Measurements from ENCODE around the gene ATG2A.

ATG2A gene

DNA sequence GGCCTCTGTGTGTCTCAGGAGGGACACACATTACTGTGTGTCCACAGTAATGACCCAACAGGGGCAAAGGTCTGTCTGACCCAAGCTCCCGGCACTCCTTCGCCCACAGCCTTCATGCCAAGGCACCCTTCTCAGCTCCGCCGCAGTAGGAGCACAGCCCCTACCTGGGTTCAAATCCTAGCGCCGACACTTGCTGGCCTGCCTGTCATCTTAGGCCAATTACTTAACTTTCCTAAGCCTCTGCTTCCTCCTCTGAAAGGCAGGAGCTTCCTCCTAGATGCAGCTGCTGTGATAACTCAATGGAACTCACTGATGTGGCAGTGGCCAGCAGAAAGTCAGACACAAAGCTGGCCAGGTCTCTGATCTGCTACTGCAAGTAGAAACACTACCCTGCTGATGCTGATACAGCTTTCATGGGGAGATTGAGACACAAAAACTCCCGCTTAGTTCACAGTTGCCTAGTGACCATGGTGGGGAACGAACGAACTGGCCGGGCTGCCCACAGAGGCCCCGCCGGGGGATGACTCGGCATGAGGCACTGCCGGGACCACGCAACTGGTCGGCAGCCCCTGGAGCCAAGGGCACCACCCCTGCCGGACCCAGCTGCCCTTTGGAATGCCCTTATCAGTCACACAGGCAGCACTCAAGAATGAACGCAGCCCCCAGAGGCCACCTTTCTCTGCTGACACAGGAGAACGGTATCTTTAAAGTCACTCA lies 46.7 kb downstream of the ATG2A start:
- no peak for DNase-seq (ENCODE audit: low spot score)

DNA sequence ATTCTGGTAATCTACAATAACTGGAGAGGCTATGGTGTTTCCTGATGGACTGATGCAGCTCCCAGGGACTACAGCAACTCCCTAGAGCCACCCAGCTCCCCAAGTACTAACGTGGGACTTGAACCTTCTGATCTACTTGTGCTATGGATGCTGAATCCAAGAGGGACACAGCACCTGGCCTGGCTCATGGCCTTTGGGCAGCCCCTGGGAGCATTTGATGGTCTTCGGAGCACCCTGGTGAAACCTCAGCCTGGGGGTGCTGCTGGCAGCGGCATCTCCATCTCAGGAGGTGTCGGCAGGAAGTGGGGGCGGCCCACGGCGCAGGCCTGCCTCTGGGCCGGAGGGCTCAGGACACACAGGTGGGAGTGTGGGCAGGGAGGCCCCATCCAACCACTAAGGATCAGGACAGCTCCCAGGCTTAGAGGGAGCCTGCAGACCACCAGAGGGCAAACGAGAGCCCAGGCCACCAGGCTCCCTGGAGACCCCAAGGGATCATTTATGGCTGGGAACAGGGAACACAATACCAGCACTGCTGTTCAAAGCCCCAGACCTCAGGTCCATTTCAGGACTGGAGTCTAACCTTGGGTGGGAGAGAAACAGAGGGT lies 47.3 kb downstream of the ATG2A start:
- no peak for DNase-seq (ENCODE audit: low spot score)

- no peak for DNase-seq (ENCODE audit: low spot score)
These were observed 48.0 kb downstream of the ATG2A start for GRCh38 chr11:64868904-64869570.

DNA sequence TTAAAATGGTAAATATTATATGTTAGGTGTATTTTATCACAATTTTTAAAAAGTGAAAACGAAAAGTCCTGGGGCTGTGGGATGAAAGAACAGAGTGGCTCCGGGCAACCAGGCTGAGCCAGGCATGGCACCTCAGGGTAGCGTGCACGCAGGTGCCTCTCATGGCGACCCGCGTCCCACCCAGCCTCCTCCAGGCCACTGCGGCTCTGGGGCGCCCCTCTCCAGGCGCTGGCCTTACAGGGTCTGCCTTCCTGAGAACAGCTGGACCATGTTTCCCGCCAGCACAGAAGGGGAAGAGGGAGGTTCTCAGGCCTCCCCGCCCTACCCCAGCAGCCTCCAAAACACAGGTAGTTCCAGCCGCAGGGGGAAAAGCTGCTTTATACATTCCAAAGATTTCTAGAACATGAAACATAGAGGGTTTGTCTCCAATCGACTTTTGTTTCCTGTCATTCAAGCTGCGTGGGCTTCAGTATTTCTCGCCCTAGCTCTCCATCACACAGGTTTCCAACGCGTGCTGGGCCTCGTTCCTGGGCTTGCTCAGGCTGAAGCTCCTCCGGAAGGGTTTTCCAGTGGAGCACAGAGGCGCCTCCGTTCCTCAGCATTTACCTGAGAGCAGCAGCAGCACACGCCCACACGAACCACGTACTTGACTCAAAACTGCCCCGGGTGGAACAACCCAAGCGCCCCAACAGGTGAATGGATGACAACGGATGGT lies 49.1 kb downstream of the ATG2A start:
- DNase-seq (ENCODE audit: low spot score): no peak

DNA sequence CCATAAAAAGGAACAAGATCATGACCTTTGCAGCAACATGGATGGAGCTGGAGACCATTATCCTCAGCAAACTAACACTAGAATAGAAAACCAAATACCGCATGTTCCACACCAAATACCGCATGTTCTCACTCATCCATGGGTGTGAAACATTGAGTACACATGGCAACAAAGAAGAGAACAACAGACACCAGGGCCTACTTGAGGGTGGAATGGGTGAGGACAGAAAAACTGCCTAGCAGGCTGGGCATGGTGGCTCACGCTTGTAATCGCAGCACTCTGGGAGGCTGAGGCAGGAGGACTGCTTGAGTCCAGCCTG lies 50.9 kb downstream of the ATG2A start:
- no peak for DNase-seq (ENCODE audit: low spot score)

DNA sequence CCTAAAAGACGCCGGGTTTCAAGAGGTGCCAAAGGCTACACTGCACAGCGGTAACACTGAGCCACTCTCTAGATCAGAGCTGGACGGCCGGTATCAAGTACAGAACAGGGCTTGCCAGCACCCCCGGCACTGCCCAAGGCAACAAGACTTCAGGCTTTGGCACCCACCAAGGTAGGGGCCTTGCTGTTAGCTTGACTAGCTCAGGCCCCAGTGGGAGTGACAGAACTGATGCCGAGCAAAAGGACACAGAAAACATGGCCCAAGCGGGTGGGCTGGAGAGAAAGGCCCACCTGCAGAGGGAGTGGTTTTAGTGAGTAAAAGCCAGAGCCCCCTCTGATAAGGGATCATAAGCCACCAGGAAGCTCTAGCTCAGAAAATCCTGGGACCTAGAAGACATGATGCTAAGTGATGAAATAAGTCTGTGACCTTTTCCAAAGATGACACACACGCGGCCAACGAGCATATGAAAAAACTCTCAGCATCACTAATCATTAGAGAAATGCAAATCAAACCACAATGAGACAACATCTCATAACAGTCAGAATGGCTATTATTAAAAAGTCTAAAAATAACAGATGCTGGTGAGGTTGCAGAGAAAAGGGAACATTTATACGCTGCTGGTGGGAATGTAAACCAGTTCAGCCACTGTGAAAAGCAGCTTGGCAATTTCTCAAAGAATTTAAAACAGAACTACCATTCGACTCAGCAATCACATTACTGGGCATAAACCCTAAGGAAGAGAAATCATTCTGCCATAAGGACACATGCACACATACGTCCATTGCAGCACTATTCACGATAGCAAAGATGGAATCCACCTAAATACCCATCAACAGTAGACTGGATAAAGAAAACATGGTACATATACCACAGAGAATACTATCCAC lies 51.5 kb downstream of the ATG2A start:
- no peak for DNase-seq (ENCODE audit: low spot score)

GRCh38 chr11:64864473-64865285 lies 52.3 kb downstream of the ATG2A start:
- DNase-seq (ENCODE audit: low spot score): no peak

GRCh38 chr11:64864135-64864472 lies 52.9 kb downstream of the ATG2A start:
- DNase-seq (ENCODE audit: low spot score): no peak

- DNase-seq (ENCODE audit: low spot score): no peak
These were observed 53.5 kb downstream of the ATG2A start for GRCh38 chr11:64863391-64864060.

- no peak for DNase-seq (ENCODE audit: low spot score)
These were observed 54.0 kb downstream of the ATG2A start for GRCh38 chr11:64862987-64863390.

DNA sequence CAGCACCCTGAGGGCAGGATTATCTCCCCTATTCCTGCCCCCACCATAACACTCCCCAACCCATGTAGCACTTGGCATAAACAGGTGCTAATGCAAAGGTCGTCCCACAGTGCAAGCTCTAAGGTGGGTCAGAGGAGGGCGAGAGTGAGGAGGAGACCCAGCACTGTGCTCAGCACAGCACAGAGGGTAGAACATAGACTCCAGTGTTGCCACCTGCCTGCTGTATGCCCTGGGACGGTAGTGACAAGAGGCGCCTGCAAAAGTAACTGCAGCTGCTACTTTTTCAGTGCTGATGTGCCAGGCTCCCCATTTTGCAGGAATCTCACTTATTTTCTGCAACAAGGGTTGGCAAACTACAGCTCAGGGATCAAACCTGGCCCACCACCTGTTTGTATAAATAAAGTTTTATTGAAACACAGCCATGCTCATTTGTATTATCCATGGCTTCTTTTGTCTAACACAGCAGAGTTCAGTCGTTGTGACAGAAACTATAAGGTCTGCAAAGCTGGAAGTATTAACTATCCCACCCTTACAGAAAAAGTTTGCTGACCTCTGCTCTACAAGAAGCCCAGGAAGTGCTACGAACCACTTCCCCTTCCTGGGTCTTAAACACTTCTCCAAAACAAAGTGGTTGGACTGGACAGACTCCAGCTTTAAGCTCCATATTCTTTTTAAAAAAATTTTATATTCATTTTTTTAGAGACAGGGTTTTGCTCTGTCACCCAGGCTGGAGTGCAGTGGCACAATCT lies 55.6 kb downstream of the ATG2A start:
- DNase-seq (ENCODE audit: low spot score): no peak

DNA sequence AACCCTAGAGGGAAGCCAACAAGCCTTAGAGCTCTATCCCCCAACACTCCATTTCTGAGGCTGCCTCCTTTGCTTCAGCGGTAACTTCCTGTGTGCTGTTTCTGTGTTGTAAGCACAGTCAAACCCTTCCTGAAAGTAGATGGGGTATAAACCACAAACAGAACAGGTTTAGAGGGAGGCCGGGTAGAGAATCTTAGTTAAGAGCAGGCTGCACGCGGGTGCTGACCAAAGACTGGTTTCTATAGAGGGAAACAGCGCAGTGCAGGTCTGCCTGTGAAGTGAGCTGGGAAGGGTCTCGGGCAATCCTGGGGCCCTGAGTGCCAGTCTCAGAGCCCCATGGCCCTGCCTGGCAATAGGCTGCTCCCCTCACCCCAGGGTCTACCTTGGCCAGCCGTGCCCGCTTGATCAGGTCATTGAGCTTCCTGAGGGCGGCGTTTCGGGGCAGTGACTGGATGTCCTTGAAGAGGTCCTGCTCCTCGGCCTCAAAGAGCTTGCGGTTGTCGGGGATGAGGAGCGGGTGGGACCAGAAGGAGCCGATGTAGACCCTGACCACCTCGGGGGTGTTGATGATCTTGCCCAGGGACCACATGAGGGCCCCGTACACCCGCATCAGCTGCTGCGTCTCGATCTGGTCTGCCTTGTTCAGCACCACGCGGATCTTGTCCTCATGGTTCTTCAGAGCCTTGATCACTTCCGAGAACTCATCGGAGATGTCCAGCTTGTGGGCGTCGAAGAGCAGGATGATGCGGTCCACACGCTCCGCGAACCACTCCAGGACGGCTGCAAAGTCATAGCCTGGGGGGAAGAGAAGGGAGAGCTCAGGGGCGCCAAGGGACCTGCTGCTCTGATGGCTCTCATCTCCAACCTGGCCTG lies 57.2 kb downstream of the ATG2A start:
- DNase-seq (ENCODE audit: low spot score): no peak

DNA sequence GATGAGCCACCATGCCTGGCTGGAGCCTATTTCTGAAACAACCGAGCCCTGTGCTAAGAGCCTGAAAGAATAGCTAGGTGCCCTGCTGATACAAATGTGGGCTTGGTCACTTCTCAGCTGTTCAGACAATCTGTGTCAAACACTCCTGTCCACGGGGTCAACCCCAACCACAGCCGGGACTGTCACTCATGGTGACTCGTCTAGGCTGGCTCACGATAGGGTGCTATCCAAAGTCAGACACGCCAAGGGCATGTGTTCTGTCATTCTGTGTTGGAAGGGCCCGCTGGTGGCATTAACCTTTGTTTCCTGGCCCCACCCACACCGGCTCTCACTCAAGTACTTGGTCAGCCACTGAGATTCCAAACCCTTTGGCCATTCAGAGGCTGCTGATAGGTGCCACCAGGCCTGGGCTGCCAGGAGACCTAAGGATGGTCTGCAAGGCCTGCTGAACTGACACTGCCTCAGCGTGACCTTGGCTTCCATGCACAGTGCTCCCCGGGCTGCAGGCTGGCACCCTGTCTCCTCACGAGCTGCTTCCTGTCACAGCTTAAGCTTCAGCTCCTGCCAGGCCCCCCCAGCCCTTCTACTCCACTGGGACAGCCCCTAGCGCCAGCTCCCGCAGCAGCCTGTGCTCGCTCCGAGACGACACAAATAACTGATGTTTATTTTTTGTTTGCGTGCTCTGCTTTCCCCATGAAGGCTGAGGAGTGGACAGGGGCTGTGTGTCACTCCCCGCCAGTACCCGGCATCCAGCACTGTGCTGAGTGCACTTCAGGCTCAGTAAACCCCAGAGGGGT lies 58.3 kb downstream of the ATG2A start:
- no peak for DNase-seq (ENCODE audit: low spot score)

DNA sequence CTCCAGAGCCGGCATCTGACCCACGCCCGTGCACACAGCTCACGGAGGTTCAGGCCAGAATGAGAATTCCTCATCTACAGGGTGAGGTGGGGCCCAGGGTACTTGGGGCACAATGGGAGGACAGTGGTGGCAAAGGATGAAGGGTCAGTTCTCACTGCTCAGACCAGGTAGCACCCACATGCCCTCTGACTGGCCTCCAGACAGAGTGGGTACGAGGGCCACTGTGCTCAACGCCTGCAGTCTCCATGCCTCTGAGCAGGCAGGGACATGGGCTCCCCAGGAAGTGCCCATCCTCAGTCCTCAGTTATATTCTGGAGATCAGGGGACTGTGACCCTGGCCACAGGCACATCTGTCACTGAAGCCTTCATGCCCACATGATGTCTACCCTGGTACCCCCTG lies 59.5 kb downstream of the ATG2A start:
- DNase-seq (ENCODE audit: low spot score): no peak

DNA sequence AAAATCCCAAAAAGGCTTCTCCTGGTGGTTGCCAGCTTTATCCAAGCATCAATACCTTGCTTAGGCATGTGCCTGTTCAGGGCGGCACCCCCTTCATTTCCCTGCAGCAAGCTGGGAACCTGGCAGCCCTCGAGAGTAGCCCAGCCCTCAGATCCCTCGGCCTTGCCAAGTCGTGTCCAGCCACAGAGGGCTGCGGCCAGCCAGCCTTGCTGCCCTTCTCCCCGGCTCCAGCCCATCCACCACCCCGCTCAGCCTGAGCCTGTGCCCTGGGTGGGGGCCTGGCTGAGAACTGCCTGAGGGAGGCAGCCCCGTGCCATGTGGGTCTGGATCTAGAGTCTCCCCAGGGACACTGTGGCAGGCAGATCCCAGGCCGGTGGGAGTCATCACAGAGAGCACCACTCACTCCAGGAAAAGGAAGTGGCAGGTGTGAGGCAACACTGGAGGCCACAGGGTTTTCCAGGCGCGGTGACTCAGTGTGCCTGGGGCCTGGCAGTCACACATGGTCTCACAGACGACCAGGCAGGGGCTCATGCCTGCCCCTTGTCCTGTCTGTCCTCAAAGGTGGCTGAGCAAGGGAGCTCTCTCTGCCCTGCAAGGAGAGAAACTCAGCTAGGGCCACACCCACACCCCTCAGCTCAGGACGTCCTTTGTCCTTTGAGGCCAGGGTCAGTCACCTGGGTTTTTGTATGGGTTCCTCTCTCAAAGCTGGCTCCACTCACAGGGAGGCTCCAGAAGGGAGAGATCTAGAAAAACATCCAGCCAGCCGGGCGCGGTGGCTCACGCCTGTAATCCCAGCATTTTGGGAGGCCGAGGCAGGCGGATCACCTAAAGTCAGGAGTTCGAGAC lies 60.4 kb downstream of the ATG2A start:
- peak; percentile 89 for DNase-seq (ENCODE audit: low spot score)

DNA sequence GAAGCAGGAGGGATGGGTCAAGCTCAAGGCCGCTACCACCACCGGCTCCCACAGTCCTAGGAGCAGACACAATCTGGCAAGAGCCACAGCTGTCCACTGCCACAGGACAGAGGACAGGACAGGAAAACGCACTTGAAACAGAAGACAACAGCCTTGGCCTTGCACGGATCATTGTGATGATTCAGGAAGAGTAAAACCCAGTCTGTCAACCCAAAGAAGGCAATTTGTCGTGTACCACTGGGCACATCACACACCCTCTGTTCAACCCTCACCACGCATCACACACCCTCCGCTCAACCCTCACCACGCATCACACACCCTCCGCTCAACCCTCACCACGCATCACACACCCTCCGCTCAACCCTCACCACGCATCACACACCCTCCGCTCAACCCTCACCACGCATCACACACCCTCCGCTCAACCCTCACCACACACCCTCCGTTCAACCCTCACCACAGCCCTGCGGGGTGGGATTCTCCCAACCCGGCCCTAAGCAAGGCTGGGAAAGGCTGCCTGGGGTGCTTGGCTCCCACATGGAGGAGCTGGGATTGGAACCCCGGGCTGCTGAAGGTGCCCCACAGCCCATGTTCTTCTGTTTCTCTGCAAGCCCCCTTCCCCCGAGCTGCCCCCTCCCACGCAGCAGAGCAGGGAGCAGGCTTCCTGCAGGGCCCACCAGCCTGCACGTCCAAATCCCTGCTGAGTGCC lies 61.3 kb downstream of the ATG2A start:
- no peak for DNase-seq (ENCODE audit: low spot score)

Measured in LoVo (cell line).